ENCODE data around the gene SCYGR7. TPM values are rescaled to one million over a fixed set of nuclear protein-coding genes. Genes with fewer than 3 reads are reported as not detected.

SCYGR7 gene
- not detected in 2 replicates for total RNA-seq
- long read RNA-seq = 0 reads

GRCh38 chr2:227728035-227728434 lies at the start of gene SCYGR7:
Gene SCYGR7 (plus strand): TSS chr2:227728335. CDS start chr2:227728335, 0 bp downstream.
- Mint-ChIP-seq H3K36me3 (ENCODE audit: insufficient read depth) (no peaks in the 10 kb centered on the region), H3K27me3 (no peaks in the 10 kb centered on the region), H3K27ac (no peak within 1 kb of the TSS), H3K9me3 (ENCODE audit: low read depth) (no peaks in the 10 kb centered on the region), H3K4me3 (ENCODE audit: low read depth) (no peak within 1 kb of the TSS), H3K4me1 (ENCODE audit: low read depth) (peaks cover 7% of the 10 kb centered on the region)
- TF ChIP-seq CTCF (IDR thresholded peaks at IDR 0.05; ENCODE audit: unreplicated experiment) = no peak
- no peak for DNase-seq (ENCODE audit: low spot score, unreplicated experiment)

- Mint-ChIP-seq H3K27ac (no peak overlapping the region), H3K27me3 (no peaks in the 10 kb centered on the region), H3K36me3 (ENCODE audit: insufficient read depth) (peaks cover 4% of the 10 kb centered on the region), H3K9me3 (ENCODE audit: low read depth) (no peaks in the 10 kb centered on the region), H3K4me1 (ENCODE audit: low read depth) (no peaks in the 10 kb centered on the region), H3K4me3 (ENCODE audit: low read depth) (no peak overlapping the region)
- DNase-seq (ENCODE audit: low spot score, unreplicated experiment) = no peak
- TF ChIP-seq CTCF (IDR thresholded peaks at IDR 0.05; ENCODE audit: unreplicated experiment) = no peak
Measured at GRCh38 chr2:227684258-227684657, 43.9 kb upstream of the SCYGR7 start.

- Mint-ChIP-seq H3K36me3 (ENCODE audit: insufficient read depth) (peaks cover 14% of the 10 kb centered on the region), H3K4me3 (ENCODE audit: low read depth) (no peak overlapping the region), H3K4me1 (ENCODE audit: low read depth) (no peaks in the 10 kb centered on the region), H3K9me3 (ENCODE audit: low read depth) (no peaks in the 10 kb centered on the region), H3K27ac (no peak overlapping the region), H3K27me3 (no peaks in the 10 kb centered on the region)
- DNase-seq (ENCODE audit: low spot score, unreplicated experiment) = no peak
- TF ChIP-seq CTCF (IDR thresholded peaks at IDR 0.05; ENCODE audit: unreplicated experiment) = no peak
Measured at GRCh38 chr2:227687189-227687588, 40.9 kb upstream of the SCYGR7 start.

- H3K9me3 Mint-ChIP-seq (ENCODE audit: low read depth) = peaks cover 11% of the 10 kb centered on the region
- TF ChIP-seq CTCF (IDR thresholded peaks at IDR 0.05; ENCODE audit: unreplicated experiment) = no peak
- peaks cover 47% of the 10 kb centered on the region for H3K36me3 Mint-ChIP-seq (ENCODE audit: insufficient read depth)
- H3K4me3 Mint-ChIP-seq (ENCODE audit: low read depth) = no peak overlapping the region
- no peak overlapping the region for H3K27ac Mint-ChIP-seq
- no peak for DNase-seq (ENCODE audit: low spot score, unreplicated experiment)
- peaks cover 5% of the 10 kb centered on the region for H3K4me1 Mint-ChIP-seq (ENCODE audit: low read depth)
- H3K27me3 Mint-ChIP-seq = no peaks in the 10 kb centered on the region
Measured at GRCh38 chr2:227696990-227697679, 31.0 kb upstream of the SCYGR7 start.

GRCh38 chr2:227701556-227701955 lies 26.6 kb upstream of the SCYGR7 start:
- H3K36me3 Mint-ChIP-seq (ENCODE audit: insufficient read depth) = peaks cover 43% of the 10 kb centered on the region
- H3K4me3 Mint-ChIP-seq (ENCODE audit: low read depth) = no peak overlapping the region
- no peak for DNase-seq (ENCODE audit: low spot score, unreplicated experiment)
- H3K9me3 Mint-ChIP-seq (ENCODE audit: low read depth) = no peaks in the 10 kb centered on the region
- H3K27me3 Mint-ChIP-seq = no peaks in the 10 kb centered on the region
- H3K4me1 Mint-ChIP-seq (ENCODE audit: low read depth) = peaks cover 15% of the 10 kb centered on the region
- H3K27ac Mint-ChIP-seq = peak overlapping the region; percentile 49
- no peak for TF ChIP-seq CTCF (IDR thresholded peaks at IDR 0.05; ENCODE audit: unreplicated experiment)

All from progenitor cell of endocrine pancreas (in vitro differentiated cells).